Right cardiac atrium (tissue), 5 donors: ENCODE data around the gene OR51M1. TPM values are rescaled to one million over a fixed set of nuclear protein-coding genes. Genes with fewer than 3 reads are reported as not detected.

Source experiments
- ATAC-seq, 2 donors: fragments of 200-7000 bp; cut with Tn5 transposase; one replicate each; pipeline versions ENCODE4 v1.8.0 to v1.9.1; 2020; ENCODE audit warnings: moderate library complexity in 2 of 2, mild to moderate bottlenecking in 1 of 2
- DNase-seq, 3 donors: peaks; one replicate each; pipeline ENCODE4 v3.0.0-alpha.2; 2020
- H3K27ac ChIP-seq: one replicate; pipeline ENCODE4 v1.5.1; 2013; ENCODE audit warnings: mild to moderate bottlenecking, low read length, control low read depth, moderate library complexity
- H3K27me3 ChIP-seq: one replicate; pipeline ENCODE4 v1.6.1; 2013; ENCODE audit not compliant: control insufficient read depth, insufficient read depth
- H3K4me1 ChIP-seq: one replicate; pipeline ENCODE4 v1.6.1; 2013; ENCODE audit warnings: low read length; ENCODE audit not compliant: control insufficient read depth, insufficient read depth
- H3K4me3 ChIP-seq: one replicate; pipeline ENCODE4 v1.5.1; 2013; ENCODE audit warnings: low read length, control low read depth
- H3K9me3 ChIP-seq: one replicate; pipeline ENCODE4 v1.6.1; 2013; ENCODE audit warnings: low read length; ENCODE audit not compliant: control insufficient read depth
- WGBS: extraction: QIAGEN DNeasy Blood & Tissue Kit; methylation state at CpG from one replicate; pipeline ENCODE4 v1.1.7; 2013; 5-methylcytosine and 5-hydroxymethylcytosine counted together
- intact Hi-C, 4 donors: fragments of 100-400 bp; cut with DNase I; formaldehyde crosslinking; loops; one replicate each; pipeline versions ENCODE4 v1.11.0 to v1.14.0; 2022 to 2023
- polyA plus RNA-seq: library from polyadenylated mRNA; stranded (reverse); fragments of 200-250 nt; gene quantifications from one replicate; pipeline ENCODE4 v1.2.3, GENCODE V29; 2013
- total RNA-seq, 4 donors: library from RNA; stranded (reverse); fragmentation: NEBNext Ultra II Directional; extraction: Animal tissue kit (Norgen Biotek cat#: 25700); gene quantifications; one replicate each; pipeline ENCODE4 v1.2.1, GENCODE V29; 2021
- donor health status: healthy with polysubstance abuse.
- donor health status: DM: no; HTN: yes; CAD: no.
- donor health status: DM: no; HTN: no; CAD: no.
- donor health status: DM: no; HTN: yes; CAD: no; lungs with severe emphysema.
- donor health status: DM: yes; HTN: yes; CAD: no.

Gene OR51M1
- total and polyA plus RNA-seq, 5 donors = not detected

GRCh38 chr11:5390210-5390609, 6.6 kb downstream of the OR51M1 start:
- 73% methylated on average over 2 of the region's 2 CpGs for WGBS
- intact Hi-C loops = no loop called here
- Histone ChIP-seq H3K4me3 (no peak overlapping the region), H3K9me3 (no peaks in the 10 kb centered on the region), H3K4me1 (no peaks in the 10 kb centered on the region), H3K27me3 (no peaks in the 10 kb centered on the region), H3K27ac (no peak overlapping the region)
- ATAC-seq = no peak
- DNase-seq = no peak

GRCh38 chr11:5394091-5394490, 10.5 kb downstream of the OR51M1 start:
- Histone ChIP-seq H3K9me3 (no peaks in the 10 kb centered on the region), H3K27me3 (no peaks in the 10 kb centered on the region), H3K4me1 (no peaks in the 10 kb centered on the region), H3K4me3 (no peak overlapping the region), H3K27ac (no peak overlapping the region)
- DNase-seq = no peak
- intact Hi-C loops = no loop called here
- no peak for ATAC-seq

GRCh38 chr11:5398936-5399335, 15.3 kb downstream of the OR51M1 start:
- intact Hi-C loops = no loop called here
- Histone ChIP-seq H3K4me1 (no peaks in the 10 kb centered on the region), H3K27me3 (no peaks in the 10 kb centered on the region), H3K9me3 (no peaks in the 10 kb centered on the region), H3K4me3 (no peak overlapping the region), H3K27ac (no peak overlapping the region)
- DNase-seq (no peak), ATAC-seq (no peak)

DNA sequence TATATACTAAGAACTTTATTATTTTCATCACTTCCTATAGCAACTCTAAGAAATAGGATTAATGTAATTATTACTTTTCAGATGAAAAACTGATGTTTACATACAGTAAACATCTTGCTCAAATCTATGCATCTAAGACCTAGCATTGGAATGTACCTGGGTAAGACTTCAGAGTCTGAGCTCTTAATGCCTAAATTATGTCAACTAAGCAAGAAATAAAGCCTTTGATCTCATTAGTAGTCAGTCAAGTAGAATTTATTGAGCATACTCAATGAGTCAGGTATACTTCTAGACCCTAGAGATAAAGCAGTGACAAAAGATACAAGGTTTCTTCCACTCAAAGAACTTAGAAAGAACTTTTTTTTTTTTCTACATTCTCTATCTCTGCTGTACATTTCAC, 21.6 kb downstream of the OR51M1 start:
- H3K27ac ChIP-seq = no peak overlapping the region
- no peaks in the 10 kb centered on the region for H3K9me3 ChIP-seq
- H3K4me3 ChIP-seq = no peak overlapping the region
- H3K4me1 ChIP-seq = no peaks in the 10 kb centered on the region
- no peaks in the 10 kb centered on the region for H3K27me3 ChIP-seq
- DNase-seq (no peak), ATAC-seq (no peak)
- intact Hi-C loops = no loop called here

GRCh38 chr11:5420993-5421392, 37.4 kb downstream of the OR51M1 start:
- ATAC-seq (no peak), DNase-seq (no peak)
- 67% methylated on average over 5 of the region's 5 CpGs for WGBS
- Histone ChIP-seq H3K27ac (no peak overlapping the region), H3K4me3 (no peak overlapping the region), H3K4me1 (no peaks in the 10 kb centered on the region), H3K27me3 (no peaks in the 10 kb centered on the region), H3K9me3 (no peaks in the 10 kb centered on the region)
- intact Hi-C loops = no loop called here

- Histone ChIP-seq H3K4me3 (no peak within 1 kb of the TSS), H3K9me3 (no peaks in the 10 kb centered on the region), H3K27me3 (no peaks in the 10 kb centered on the region), H3K27ac (no peak within 1 kb of the TSS), H3K4me1 (no peaks in the 10 kb centered on the region)
- WGBS = 89% methylated on average over 1 of the region's 1 CpG
- ATAC-seq (no peak), DNase-seq (no peak)
- intact Hi-C loops = no loop called here
Measured at GRCh38 chr11:5421811-5422210, 38.2 kb downstream of the OR51M1 start, which contains the start of gene OR51Q1. Gene OR51Q1 (plus strand): TSS chr11:5422111. CDS start chr11:5422201, 90 bp downstream.

DNA sequence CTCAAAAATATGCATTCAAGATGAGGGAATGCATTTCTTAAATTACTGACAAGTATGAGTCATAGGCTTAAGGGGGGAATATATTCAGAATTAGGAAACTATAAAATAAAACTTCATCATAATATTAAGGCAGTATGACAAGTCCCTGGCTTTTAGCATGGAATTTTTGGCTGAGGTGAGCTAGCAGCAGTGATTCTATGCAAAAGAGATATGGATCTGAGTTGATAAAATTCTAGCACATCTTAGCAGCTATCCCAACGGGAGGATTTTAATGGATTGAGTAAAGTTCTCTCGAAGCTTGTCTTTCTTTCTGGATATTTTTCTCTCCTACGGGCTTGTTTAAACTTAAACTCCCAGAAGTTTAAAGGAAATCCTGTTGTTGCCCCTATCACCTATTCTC, 39.5 kb downstream of the OR51M1 start:
- intact Hi-C loops = no loop called here
- 63% methylated on average over 3 of the region's 3 CpGs for WGBS
- no peak for ATAC-seq
- DNase-seq = no peak
- H3K4me1 ChIP-seq = no peaks in the 10 kb centered on the region
- H3K4me3 ChIP-seq = no peak overlapping the region
- H3K27me3 ChIP-seq = no peaks in the 10 kb centered on the region
- no peaks in the 10 kb centered on the region for H3K9me3 ChIP-seq
- no peak overlapping the region for H3K27ac ChIP-seq

DNA sequence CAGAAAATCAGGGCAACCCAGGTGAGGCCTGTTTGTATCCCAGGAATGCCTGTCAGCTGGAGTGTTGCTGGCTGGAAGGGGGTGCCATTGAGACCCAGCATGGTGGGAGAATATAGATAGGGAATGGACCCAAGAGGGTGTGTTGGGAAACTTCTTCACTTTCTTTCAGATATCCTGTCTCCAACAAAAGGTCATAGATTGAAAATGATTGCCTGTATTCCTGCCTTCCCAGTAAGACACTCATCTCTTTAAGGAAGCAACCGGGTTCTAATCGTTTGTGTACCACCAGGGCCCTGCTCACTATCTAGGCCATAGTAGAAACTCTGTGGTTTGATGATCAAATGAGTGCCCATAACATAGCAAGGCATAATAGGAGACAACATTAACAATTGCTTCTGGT, 57.8 kb downstream of the OR51M1 start, which contains the start of gene OR51I1:
Gene OR51I1, minus strand, starts transcription at position 101 of the 400 bp plus-strand sequence. Its CDS starts 0 bp downstream, at position 101.
- intact Hi-C loops = no loop called here
- Histone ChIP-seq H3K4me1 (no peaks in the 10 kb centered on the region), H3K4me3 (no peak within 1 kb of the TSS), H3K9me3 (no peaks in the 10 kb centered on the region), H3K27ac (no peak within 1 kb of the TSS), H3K27me3 (no peaks in the 10 kb centered on the region)
- ATAC-seq (no peak), DNase-seq (no peak)
- 30% methylated on average over 2 of the region's 2 CpGs for WGBS

Other genes with a start within 250 kb of the OR51M1 start
- gene OR52A5, start 245.5 kb upstream of the OR51M1 start, total RNA-seq = not detected
- gene OR52A5, start 245.5 kb upstream of the OR51M1 start, polyA plus RNA-seq = not detected
- not detected for gene OR52A1, start 229.1 kb upstream of the OR51M1 start, total RNA-seq
- gene OR52A1, start 229.1 kb upstream of the OR51M1 start, polyA plus RNA-seq = not detected
- gene OR51V1, start 183.1 kb upstream of the OR51M1 start, total RNA-seq = not detected
- not detected for gene OR51V1, start 183.1 kb upstream of the OR51M1 start, polyA plus RNA-seq
- 100 to 1,000 TPM in 2 of 4 donors, 10 to 100 TPM in 2; 63.4 to 190 (median 100) TPM for gene HBB, start 156.7 kb upstream of the OR51M1 start, total RNA-seq
- 3.0 TPM for gene HBB, start 156.7 kb upstream of the OR51M1 start, polyA plus RNA-seq
- not detected for gene HBD, start 149.3 kb upstream of the OR51M1 start, total RNA-seq
- not detected for gene HBD, start 149.3 kb upstream of the OR51M1 start, polyA plus RNA-seq
- gene HBG1, start 134.0 kb upstream of the OR51M1 start, total RNA-seq = not detected
- gene HBG1, start 134.0 kb upstream of the OR51M1 start, polyA plus RNA-seq = not detected
- gene HBG2, start 129.0 kb upstream of the OR51M1 start, total RNA-seq = 1 to 10 TPM in 1 of 4 donors, under 1 TPM in 1, not detected in 2; 0.44 to 1.1 TPM
- gene HBG2, start 129.0 kb upstream of the OR51M1 start, polyA plus RNA-seq = 0.27 TPM
- not detected for gene HBE1, start 113.9 kb upstream of the OR51M1 start, total RNA-seq
- gene HBE1, start 113.9 kb upstream of the OR51M1 start, polyA plus RNA-seq = 0.11 TPM
- not detected for gene OR51B4, start 81.9 kb upstream of the OR51M1 start, total RNA-seq
- not detected for gene OR51B4, start 81.9 kb upstream of the OR51M1 start, polyA plus RNA-seq
- gene OR51B2, start 59.5 kb upstream of the OR51M1 start, total RNA-seq = not detected
- gene OR51B2, start 59.5 kb upstream of the OR51M1 start, polyA plus RNA-seq = not detected
- under 1 TPM in 1 of 4 donors, not detected in 3; 0.33 TPM for gene OR51B5, start 40.3 kb upstream of the OR51M1 start, total RNA-seq
- gene OR51B5, start 40.3 kb upstream of the OR51M1 start, polyA plus RNA-seq = 0.14 TPM
- not detected for gene OR51B6, start 32.3 kb upstream of the OR51M1 start, total RNA-seq
- gene OR51B6, start 32.3 kb upstream of the OR51M1 start, polyA plus RNA-seq = not detected
- not detected for gene OR51Q1, start 38.3 kb downstream of the OR51M1 start, total RNA-seq
- gene OR51Q1, start 38.3 kb downstream of the OR51M1 start, polyA plus RNA-seq = not detected
- not detected for gene OR51I1, start 57.7 kb downstream of the OR51M1 start, total RNA-seq
- gene OR51I1, start 57.7 kb downstream of the OR51M1 start, polyA plus RNA-seq = not detected
- gene OR51I2, start 65.5 kb downstream of the OR51M1 start, total RNA-seq = not detected
- not detected for gene OR51I2, start 65.5 kb downstream of the OR51M1 start, polyA plus RNA-seq
- gene OR52D1, start 104.9 kb downstream of the OR51M1 start, total RNA-seq = not detected
- not detected for gene OR52D1, start 104.9 kb downstream of the OR51M1 start, polyA plus RNA-seq
- under 1 TPM in 2 of 4 donors, not detected in 2; 0.14 to 0.29 TPM for gene UBQLN3, start 126.1 kb downstream of the OR51M1 start, total RNA-seq
- 0.05 TPM for gene UBQLN3, start 126.1 kb downstream of the OR51M1 start, polyA plus RNA-seq
- gene UBQLNL, start 132.9 kb downstream of the OR51M1 start, total RNA-seq = under 1 TPM in 3 of 4 donors, not detected in 1; 0.20 to 0.28 (median 0.21) TPM
- gene UBQLNL, start 132.9 kb downstream of the OR51M1 start, polyA plus RNA-seq = 0.18 TPM
- gene OR52H1, start 164.7 kb downstream of the OR51M1 start, total RNA-seq = not detected
- gene OR52H1, start 164.7 kb downstream of the OR51M1 start, polyA plus RNA-seq = not detected
- gene OR52B6, start 197.1 kb downstream of the OR51M1 start, total RNA-seq = not detected
- gene OR52B6, start 197.1 kb downstream of the OR51M1 start, polyA plus RNA-seq = not detected
- 1 to 10 TPM in 3 of 4 donors, under 1 TPM in 1; 0.81 to 2.4 (median 2.0) TPM for gene TRIM6, start 212.8 kb downstream of the OR51M1 start, total RNA-seq
- 1.1 TPM for gene TRIM6, start 212.8 kb downstream of the OR51M1 start, polyA plus RNA-seq
- 1 to 10 TPM; 2.5 to 3.5 (median 2.9) TPM for gene TRIM34, start 241.2 kb downstream of the OR51M1 start, total RNA-seq
- gene TRIM34, start 241.2 kb downstream of the OR51M1 start, polyA plus RNA-seq = 1.8 TPM